HFFc6 (cell line): ENCODE results near the gene MLLT3. TPM values are rescaled to one million over a fixed set of nuclear protein-coding genes. Genes with fewer than 3 reads are reported as not detected.

Experiments used
- DNase-seq: peaks from one replicate; pipeline ENCODE4 v3.0.0-alpha.2; 2018
- H3K27ac Mint-ChIP-seq: 2 replicates; pipeline ENCODE4 v1.8.0; 2020; ENCODE audit warnings: mild to moderate bottlenecking, mixed read lengths
- H3K27me3 Mint-ChIP-seq: 2 replicates; pipeline ENCODE4 v1.8.0; 2021; ENCODE audit warnings: mild to moderate bottlenecking, moderate library complexity, mixed read lengths; ENCODE audit not compliant: insufficient read depth
- H3K36me3 Mint-ChIP-seq: 2 replicates; pipeline ENCODE4 v1.8.0; 2021; ENCODE audit warnings: low read depth, mixed read lengths
- H3K4me1 Mint-ChIP-seq: 2 replicates; pipeline ENCODE4 v1.8.0; 2020; ENCODE audit warnings: low read depth, mixed read lengths
- H3K4me3 Mint-ChIP-seq: 2 replicates; pipeline ENCODE4 v1.8.0; 2020; ENCODE audit warnings: mild to moderate bottlenecking, moderate library complexity, mixed read lengths
- H3K9me3 Mint-ChIP-seq: 2 replicates; pipeline ENCODE4 v1.8.0; 2020; ENCODE audit warnings: mild to moderate bottlenecking, mixed read lengths
- total RNA-seq, 6 experiments: library from RNA; stranded (reverse); fragmentation: NEBNext Ultra II Directional; extraction: Animal tissue kit (Norgen Biotek cat#: 25700); gene quantifications; 2 replicates in 1 of 6; 3 replicates in 5 of 6; pipeline ENCODE4 v1.2.3, GENCODE V29; 2021
- TF ChIP-seq, protein P1 (sequence below): fragments of 200-600 bp; sonication (generic); IDR thresholded peaks from 2 replicates; pipeline ENCODE4 v1.5.0; 2021; ENCODE audit warnings: antibody characterized with exemption, mild to moderate bottlenecking

The MLLT3 gene
- total RNA-seq, 6 experiments from 2014 or later = 23.1 to 27.5 (median 24.7) TPM

DNA sequence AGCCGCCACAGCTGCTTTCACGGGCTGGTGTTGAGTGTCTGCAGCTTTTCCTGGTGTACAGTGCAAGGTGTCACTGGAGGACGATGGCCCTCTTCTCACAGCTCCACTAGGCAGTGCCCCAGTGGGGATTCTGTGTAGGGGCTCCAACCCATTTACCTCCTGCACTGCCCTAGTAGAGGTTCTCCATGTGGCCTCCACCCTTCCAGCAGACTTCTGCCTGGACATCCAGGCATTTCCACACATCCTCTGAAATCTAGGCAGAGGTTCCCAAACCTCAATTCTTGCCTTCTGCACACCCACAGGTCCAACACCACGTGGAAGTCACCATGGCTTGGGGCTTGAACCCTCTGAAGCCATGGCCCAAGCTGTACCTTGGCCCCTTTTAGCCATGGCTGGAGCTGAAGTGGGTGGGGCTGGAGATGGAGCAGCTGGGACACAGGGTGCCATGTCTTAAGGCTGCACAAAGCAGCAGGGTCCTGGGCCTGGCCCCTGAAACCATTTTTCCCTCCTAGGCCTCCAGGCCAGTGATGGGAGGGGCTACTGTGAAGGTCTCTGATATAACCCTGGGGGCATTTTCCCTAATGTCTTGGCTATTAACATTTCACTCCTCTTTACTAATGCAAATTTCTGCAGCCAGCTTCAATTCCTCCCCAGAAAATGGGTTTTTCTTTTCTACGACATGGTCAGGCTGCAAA, 82.0 kb downstream of the MLLT3 start:
- H3K9me3 Mint-ChIP-seq = peaks cover 29% of the 10 kb centered on the region
- TF ChIP-seq, protein P1, sequence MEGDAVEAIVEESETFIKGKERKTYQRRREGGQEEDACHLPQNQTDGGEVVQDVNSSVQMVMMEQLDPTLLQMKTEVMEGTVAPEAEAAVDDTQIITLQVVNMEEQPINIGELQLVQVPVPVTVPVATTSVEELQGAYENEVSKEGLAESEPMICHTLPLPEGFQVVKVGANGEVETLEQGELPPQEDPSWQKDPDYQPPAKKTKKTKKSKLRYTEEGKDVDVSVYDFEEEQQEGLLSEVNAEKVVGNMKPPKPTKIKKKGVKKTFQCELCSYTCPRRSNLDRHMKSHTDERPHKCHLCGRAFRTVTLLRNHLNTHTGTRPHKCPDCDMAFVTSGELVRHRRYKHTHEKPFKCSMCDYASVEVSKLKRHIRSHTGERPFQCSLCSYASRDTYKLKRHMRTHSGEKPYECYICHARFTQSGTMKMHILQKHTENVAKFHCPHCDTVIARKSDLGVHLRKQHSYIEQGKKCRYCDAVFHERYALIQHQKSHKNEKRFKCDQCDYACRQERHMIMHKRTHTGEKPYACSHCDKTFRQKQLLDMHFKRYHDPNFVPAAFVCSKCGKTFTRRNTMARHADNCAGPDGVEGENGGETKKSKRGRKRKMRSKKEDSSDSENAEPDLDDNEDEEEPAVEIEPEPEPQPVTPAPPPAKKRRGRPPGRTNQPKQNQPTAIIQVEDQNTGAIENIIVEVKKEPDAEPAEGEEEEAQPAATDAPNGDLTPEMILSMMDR = no peak
- DNase-seq = no peak
- H3K27ac Mint-ChIP-seq = no peak overlapping the region
- H3K36me3 Mint-ChIP-seq = peaks cover 29% of the 10 kb centered on the region
- H3K4me3 Mint-ChIP-seq = no peak overlapping the region
- peaks cover 18% of the 10 kb centered on the region for H3K4me1 Mint-ChIP-seq
- no peaks in the 10 kb centered on the region; the same call in 1 of the 2 replicates for H3K27me3 Mint-ChIP-seq

DNA sequence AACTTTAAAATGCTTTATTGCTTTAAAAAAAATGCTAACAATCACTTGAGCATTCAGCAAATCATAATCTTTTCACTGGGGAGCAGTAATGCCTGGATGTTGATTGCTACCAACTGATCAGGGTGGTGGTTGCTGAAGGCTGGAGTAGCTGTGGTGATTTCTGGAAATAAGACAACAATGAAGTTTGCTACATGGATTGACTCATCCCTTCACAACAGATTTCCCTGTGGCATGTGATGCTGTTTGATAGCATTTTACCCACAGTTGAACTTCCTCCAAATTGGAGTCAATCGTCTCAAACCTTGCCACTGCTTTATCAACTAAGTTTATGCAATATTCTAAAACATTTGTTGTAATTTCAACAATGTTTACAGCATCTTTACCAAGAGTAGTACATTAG, 83.3 kb downstream of the MLLT3 start:
- H3K27me3 Mint-ChIP-seq = no peaks in the 10 kb centered on the region; the same call in 1 of the 2 replicates
- H3K9me3 Mint-ChIP-seq = peaks cover 29% of the 10 kb centered on the region
- H3K36me3 Mint-ChIP-seq = peaks cover 29% of the 10 kb centered on the region
- H3K4me1 Mint-ChIP-seq = peaks cover 18% of the 10 kb centered on the region
- TF ChIP-seq, protein P1 = no peak
- H3K4me3 Mint-ChIP-seq = no peak overlapping the region
- peak; percentile 21 for DNase-seq
- no peak overlapping the region for H3K27ac Mint-ChIP-seq

DNA sequence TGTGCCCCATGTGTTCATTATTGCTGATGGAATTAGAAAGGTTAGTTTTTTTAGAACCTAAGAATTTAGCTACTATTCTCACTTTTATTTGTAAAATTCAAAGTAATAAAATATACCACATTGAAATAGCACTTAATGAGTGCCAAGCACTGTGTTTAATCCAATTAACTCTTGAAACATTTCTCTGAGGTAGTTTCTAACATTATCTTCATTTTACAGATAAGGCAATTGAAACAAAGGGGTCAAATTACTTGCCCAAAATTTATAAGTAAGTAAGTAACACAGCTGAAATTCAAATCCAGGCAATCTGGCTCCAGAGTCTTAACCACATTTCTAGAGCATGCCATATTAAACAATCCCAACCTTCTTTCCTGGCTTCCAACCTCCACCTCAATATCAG, 84.2 kb downstream of the MLLT3 start:
- H3K27ac Mint-ChIP-seq = no peak overlapping the region
- no peak for DNase-seq
- H3K9me3 Mint-ChIP-seq = peaks cover 29% of the 10 kb centered on the region
- peaks cover 29% of the 10 kb centered on the region for H3K36me3 Mint-ChIP-seq
- H3K4me1 Mint-ChIP-seq = peaks cover 18% of the 10 kb centered on the region
- no peaks in the 10 kb centered on the region; the same call in 1 of the 2 replicates for H3K27me3 Mint-ChIP-seq
- no peak overlapping the region for H3K4me3 Mint-ChIP-seq
- TF ChIP-seq, protein P1 = no peak

DNA sequence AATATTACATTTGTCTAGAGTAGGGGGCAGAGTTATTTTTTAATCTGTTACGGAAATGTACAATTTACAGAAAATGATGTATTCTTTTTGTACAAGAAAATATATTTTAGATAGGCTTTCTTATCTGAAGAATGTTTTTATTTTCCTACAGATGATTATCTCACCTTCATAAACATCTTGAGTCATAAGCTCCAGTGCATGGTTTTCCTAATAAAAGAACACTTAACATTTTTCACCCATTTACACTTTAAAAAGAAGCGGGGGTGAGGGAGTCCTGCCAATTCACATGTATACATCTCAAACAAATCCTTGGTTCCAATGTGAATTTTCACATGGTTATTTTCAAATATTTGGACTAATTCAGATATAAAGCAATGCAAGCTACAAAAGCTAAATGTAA, 85.0 kb downstream of the MLLT3 start:
- DNase-seq = no peak
- Mint-ChIP-seq H3K36me3 (peaks cover 29% of the 10 kb centered on the region), H3K9me3 (peaks cover 29% of the 10 kb centered on the region), H3K27ac (no peak overlapping the region), H3K4me1 (peaks cover 18% of the 10 kb centered on the region), H3K4me3 (no peak overlapping the region), H3K27me3 (no peaks in the 10 kb centered on the region; the same call in 1 of the 2 replicates)
- TF ChIP-seq, protein P1 = no peak

DNA sequence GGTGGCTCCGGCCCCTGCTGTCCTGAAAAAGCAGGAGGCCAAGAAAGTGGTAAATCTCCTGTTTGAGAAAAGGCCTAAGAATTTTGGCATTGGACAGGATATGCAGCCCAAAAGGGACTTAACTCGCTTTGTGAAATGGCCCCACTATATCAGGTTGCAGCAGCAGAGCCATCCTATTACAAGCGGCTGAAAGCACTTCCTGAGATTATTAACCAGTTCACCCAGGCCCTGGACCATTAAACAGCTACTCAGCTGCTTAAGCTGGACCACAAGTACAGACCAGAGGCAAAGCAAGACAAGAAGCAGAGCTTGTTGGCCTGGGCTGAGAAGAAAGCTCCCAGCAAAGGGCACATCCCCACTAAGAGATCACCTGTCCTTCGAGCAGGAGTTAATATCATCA, 89.7 kb downstream of the MLLT3 start:
- H3K36me3 Mint-ChIP-seq = no peaks in the 10 kb centered on the region
- no peak for DNase-seq
- H3K9me3 Mint-ChIP-seq = no peaks in the 10 kb centered on the region
- no peak overlapping the region for H3K4me3 Mint-ChIP-seq
- H3K27me3 Mint-ChIP-seq = no peaks in the 10 kb centered on the region; the same call in 1 of the 2 replicates
- H3K4me1 Mint-ChIP-seq = peaks cover 8% of the 10 kb centered on the region
- no peak overlapping the region for H3K27ac Mint-ChIP-seq
- TF ChIP-seq, protein P1 = no peak
